GM18520 (cell line): ENCODE results near the gene FOXK2.

ENCODE experiments used
- ATAC-seq: cut with Tn5 transposase; IDR thresholded peaks from one replicate; pipeline ENCODE4 v1.9.1; 2021; ENCODE audit not compliant: unreplicated experiment

The FOXK2 gene

GRCh38 chr17:82587234-82588086, 67.9 kb downstream of the FOXK2 start:
- no peak for ATAC-seq

GRCh38 chr17:82588266-82589175, 69.0 kb downstream of the FOXK2 start:
- no peak for ATAC-seq

DNA sequence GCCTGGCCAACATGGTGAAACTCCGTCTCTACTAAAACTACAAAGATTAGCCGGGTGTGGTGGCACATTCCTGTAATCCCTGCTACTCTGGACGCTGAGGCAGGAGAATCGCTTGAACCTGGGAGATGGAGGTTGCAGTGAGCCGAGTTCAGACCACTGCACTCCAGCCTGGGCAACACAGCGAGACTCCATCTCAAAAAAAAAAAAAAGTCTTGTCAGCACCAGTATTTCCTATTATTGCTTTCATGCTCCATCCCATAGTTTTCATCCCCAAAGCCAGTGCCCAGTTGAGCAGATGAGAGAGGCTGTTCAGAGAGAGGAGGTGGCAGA, 70.3 kb downstream of the FOXK2 start:
- ATAC-seq, result no peak

GRCh38 chr17:82590216-82590615, 70.7 kb downstream of the FOXK2 start:
- no peak for ATAC-seq

DNA sequence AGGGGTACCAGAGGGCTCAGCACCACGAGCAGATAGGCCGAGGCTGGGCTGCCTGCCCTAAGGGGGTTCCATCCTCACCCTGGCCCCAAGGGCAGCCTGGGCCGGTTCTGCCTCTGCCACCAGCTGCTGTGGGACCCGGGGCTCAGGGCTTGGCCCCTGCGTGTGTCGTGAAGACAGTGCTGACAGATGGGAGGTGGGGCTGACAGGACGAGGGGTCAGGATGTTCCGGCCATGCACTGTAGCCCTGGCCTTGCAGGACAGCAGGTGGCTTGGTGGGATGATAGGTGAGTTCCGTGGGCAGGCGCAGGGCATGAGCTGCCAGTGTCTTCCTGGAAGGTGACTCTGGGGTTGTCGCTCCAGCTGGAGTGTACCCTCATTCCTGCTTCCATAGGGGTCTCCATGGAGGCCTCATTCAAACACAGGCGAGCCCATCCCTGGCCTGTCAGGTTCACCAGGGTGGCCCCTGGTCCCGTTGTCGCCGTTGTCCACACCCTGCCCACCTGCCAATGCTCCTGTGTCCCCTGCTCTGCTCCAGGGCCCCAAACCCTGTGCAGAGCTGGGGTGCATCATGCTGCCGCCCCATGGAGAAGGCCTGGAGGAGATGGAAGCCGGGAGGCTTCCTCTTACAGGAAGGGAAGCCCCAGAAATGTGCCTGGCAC, 71.5 kb downstream of the FOXK2 start:
- no peak for ATAC-seq

GRCh38 chr17:82592289-82592766, 72.8 kb downstream of the FOXK2 start:
- no peak for ATAC-seq

- no peak for ATAC-seq
These were observed 73.4 kb downstream of the FOXK2 start for GRCh38 chr17:82592767-82593589.

- ATAC-seq, result no peak
These were observed 74.1 kb downstream of the FOXK2 start for GRCh38 chr17:82593590-82594087.

DNA sequence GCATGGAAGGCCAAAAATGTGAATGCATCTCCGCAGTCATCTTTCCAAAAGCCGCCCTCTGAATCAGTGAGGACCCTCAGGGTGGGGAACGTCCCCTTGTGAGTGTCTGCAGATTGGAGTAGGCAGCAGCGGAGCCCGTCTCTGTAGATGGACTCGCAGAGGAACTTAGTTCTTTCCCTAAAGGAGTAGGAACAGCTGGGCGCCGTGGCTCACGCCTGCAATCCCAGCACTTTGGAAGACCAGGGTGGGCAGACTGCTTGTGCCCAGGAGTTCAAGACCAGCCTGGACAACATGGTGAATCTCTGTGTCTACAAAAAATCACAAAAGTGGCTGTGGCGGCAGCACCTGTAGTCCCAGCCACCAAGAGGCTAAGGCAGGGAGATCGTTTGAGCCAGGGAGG, 75.0 kb downstream of the FOXK2 start:
- ATAC-seq, result no peak

- no peak for ATAC-seq
These were observed 76.4 kb downstream of the FOXK2 start for GRCh38 chr17:82595893-82596292.

- ATAC-seq, result no peak
These were observed 76.8 kb downstream of the FOXK2 start for GRCh38 chr17:82596296-82596695.

DNA sequence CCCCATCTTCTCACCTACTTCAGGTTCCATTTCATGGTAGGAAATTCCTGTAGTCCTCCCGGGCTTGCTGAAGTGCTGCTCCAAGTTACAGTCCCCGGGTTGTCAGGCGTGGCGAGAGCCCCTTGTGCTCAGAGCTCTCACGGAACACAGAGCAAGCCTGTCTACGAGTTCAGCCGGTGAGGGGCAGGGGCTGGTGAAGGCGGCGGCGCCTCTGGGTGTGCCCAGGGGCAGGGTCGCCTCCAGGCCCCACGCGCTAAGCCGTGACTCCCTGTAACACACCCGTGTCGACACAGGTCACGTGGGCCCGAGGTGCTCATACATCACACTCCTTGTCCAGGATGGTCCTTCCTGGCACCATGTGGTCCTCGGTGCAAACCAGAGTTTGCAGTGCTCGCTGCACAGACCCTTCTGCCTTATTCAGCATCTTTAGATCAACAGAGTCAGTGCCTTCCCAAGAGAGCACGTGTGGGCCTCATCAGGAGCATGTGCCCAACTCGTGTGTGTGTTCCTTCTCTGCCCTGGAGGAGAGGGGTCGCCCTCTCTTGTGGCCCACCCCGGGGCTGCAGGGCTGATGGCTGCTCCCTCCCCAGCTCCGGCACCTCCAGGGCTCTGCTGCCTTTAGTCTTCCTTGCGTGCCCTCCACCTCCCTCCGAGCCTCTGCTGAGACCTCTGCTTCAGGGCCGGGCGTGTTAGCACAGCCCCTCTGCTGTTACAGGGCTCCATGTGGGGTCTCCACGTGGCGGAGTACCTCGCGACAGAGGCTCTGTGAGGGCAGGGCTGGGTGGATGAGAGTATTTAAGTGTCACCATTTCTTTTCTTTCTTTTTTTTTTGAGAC, 77.5 kb downstream of the FOXK2 start:
- ATAC-seq, result no peak

GRCh38 chr17:82598256-82599119, 79.0 kb downstream of the FOXK2 start:
- no peak for ATAC-seq

DNA sequence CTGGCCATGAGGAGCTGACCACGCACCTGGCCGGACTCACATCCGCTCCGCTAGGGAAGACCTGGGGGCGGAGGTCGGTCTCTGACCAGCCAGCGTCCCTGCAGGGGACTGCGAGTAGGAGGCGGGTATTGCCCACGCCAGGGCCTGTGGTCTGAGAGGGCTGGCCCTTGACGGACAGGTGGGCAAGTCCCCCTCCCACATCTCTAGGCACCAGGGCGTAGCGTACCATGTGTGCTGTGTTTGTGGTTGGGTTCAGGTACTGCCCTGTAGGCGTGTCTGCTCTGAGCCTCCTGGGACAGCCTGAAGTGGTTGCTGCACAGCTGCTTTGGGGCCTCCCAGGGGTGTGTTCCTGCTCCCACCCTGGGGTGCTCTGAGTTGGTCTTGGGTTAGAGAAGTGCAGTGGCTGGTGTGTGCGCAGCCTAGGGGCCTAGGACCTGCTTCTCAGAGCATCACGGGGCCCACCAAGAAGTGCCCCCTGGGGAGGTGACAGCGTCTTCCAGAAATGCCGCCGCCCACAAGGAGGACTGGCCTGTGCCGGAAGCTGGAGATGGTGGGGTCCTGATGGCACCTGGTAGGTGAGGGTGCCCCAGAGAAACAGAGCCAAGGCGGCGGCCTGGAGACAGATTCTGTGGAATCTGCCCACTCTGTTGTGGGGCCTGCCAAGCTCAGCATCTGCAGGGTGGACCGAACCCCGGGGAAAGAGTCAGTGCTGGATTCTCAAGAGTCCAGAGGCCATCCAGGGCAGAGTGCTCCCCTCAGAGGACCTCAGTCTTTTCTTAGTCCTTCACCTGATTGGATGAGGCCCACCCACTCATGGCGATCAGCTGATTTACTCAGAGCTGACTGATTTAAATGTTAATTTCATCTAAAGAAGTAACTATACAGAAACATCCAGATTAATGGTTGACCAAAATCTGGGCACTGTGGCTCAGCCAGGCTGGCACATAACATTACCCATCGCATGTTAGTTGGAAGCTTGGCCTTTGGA, 80.4 kb downstream of the FOXK2 start:
- no peak for ATAC-seq

DNA sequence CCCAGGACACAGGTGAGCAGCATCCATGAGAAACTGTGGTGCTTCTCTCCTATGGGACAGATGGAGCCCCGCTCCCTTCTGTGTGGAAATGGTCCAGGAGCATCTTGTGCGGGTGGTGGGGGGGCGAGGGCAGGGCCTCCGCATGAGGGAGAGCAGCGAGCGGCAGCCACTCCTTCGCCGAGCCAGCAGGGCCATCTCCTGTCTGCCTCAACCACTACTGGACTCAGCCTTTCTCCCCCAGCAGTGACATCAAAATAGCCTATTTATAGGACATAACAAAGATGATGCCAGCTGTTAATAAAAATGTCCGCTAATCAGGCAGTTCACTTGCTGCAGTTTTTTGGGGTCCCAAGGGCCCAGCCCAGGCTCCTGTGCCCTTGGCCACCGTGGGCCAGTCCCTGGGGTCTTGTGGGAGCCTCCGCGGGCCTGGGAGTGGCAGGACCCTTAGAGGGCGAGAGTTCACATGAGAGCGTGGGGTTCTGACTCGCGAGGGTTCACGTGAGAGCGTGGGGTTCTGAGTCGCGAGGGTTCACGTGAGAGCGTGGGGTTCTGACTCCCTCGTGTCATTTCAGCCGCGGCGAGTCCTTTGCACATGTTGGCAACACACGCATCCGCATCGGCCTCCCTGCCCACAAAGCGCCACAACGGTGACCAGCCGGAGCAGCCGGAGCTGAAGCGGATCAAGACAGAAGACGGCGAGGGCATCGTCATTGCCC, 81.4 kb downstream of the FOXK2 start:
- no peak for ATAC-seq

- ATAC-seq, result no peak
These were observed 82.0 kb downstream of the FOXK2 start for GRCh38 chr17:82601447-82602000.
